Activated T-helper 1 cell treated with anti-CD3 and anti-CD28 coated beads, Interleukin-12 subunit alpha, Interleukin-12 subunit beta, Interleukin-2, Interleukin-4 antibody, amounts not matched to agents 30 ng/mL and 10 ng/mL and 1 ng/mL, durations not matched to agents 14 hours and 24 hours and 36 hours (primary cell): ENCODE data around the gene JPH4. TPM values are rescaled to one million over a fixed set of nuclear protein-coding genes. Genes with fewer than 3 reads are reported as not detected.

ENCODE experiments used
- DNase-seq: peaks from one replicate; pipeline ENCODE4 v3.0.0; 2021; ENCODE audit warnings: low spot score
- H3K27ac Mint-ChIP-seq: one replicate; pipeline ENCODE4 v1.8.0; 2021; ENCODE audit warnings: mild to moderate bottlenecking, mixed read lengths
- H3K27me3 Mint-ChIP-seq: one replicate; pipeline ENCODE4 v1.8.0; 2022; ENCODE audit warnings: mild to moderate bottlenecking, moderate library complexity, mixed read lengths; ENCODE audit not compliant: insufficient read depth
- H3K36me3 Mint-ChIP-seq: one replicate; pipeline ENCODE4 v1.8.0; 2021; ENCODE audit warnings: low read depth, mixed read lengths
- H3K4me1 Mint-ChIP-seq: one replicate; pipeline ENCODE4 v1.8.0; 2021; ENCODE audit warnings: low read depth, mixed read lengths
- H3K4me3 Mint-ChIP-seq: one replicate; pipeline ENCODE4 v1.8.0; 2021; ENCODE audit warnings: mild to moderate bottlenecking, moderate library complexity, mixed read lengths
- H3K9me3 Mint-ChIP-seq: one replicate; pipeline ENCODE4 v1.8.0; 2021; ENCODE audit warnings: mixed read lengths
- intact Hi-C: fragments of 100-400 bp; cut with micrococcal nuclease; formaldehyde crosslinking; loops from one replicate; pipeline ENCODE4 v1.15.1; 2024
- total RNA-seq: library from RNA; stranded (reverse); gene quantifications from 2 replicates; pipeline ENCODE4 v1.2.3, GENCODE V29; 2022

JPH4 gene
- 0.05 TPM in 1 of 2 replicates, not detected in the other for total RNA-seq

GRCh38 chr14:23578560-23579310 is at the start of gene JPH4:
Gene JPH4 (minus strand): TSS chr14:23578790. CDS start chr14:23577453, 1,337 bp downstream.
- Mint-ChIP-seq H3K4me1 (peaks cover 8% of the 10 kb centered on the region), H3K36me3 (no peaks in the 10 kb centered on the region), H3K27me3 (peaks cover 41% of the 10 kb centered on the region), H3K27ac (no peak within 1 kb of the TSS), H3K9me3 (no peaks in the 10 kb centered on the region), H3K4me3 (no peak within 1 kb of the TSS)
- intact Hi-C loops, result no loop called here
- DNase-seq, result no peak

DNA sequence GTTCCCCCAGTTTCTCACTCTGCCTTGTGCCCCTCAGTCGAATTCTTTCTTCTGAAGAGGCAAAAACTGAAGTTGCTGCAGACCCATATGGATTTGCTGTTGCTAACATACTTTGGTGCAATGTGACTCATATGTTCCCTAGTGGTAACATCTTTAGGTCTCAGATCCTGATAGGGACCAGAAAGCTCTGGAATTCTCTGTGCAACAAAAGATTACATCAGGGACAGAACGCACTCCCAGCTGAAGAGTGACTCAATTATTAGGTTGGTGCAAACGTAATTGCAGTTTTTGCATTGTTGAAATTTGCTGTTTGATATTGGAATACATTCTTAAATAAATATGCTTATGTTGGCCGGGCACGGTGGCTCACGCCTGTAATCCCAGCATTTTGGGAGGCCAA is 49.4 kb upstream of the JPH4 start:
- Mint-ChIP-seq H3K27ac (no peak overlapping the region), H3K4me3 (no peak overlapping the region), H3K36me3 (no peaks in the 10 kb centered on the region), H3K4me1 (peaks cover 16% of the 10 kb centered on the region), H3K9me3 (peaks cover 14% of the 10 kb centered on the region), H3K27me3 (peaks cover 2% of the 10 kb centered on the region)
- intact Hi-C loops, result no loop called here
- no peak for DNase-seq

- DNase-seq, result no peak
- Mint-ChIP-seq H3K4me3 (no peak overlapping the region), H3K36me3 (no peaks in the 10 kb centered on the region), H3K27me3 (peaks cover 2% of the 10 kb centered on the region), H3K4me1 (peaks cover 11% of the 10 kb centered on the region), H3K9me3 (peaks cover 14% of the 10 kb centered on the region), H3K27ac (no peak overlapping the region)
- intact Hi-C loops, result no loop called here
Observed at GRCh38 chr14:23626946-23627345, 48.4 kb upstream of the JPH4 start.

DNA sequence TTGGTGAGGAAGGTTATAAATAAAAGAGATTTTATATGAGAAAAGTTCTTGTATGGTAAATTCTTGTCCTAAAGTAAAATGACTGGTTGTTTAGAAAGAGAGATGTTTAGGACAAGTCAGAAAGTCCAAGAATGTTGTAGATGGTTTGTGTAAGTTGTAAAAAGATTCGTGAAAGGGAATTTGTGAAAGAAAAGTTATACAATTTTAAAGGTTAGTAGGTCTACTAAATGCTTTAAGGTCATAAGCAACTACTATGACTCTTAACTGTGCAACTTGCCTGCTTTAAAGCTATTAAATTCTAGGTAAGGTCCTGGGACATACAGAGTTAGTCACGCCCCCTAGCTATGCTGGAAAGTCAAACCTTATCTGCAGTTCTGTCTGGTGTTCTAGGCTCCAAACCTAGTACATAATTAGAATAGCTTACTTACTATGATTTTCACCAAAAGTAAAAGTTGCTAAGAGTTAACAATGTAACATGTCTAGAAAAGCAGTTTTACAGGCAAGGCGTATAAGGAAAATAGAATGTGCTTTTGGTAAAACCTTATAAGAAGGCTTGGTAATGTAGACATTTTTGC is 46.3 kb upstream of the JPH4 start:
- Mint-ChIP-seq H3K27me3 (no peaks in the 10 kb centered on the region), H3K9me3 (peaks cover 14% of the 10 kb centered on the region), H3K4me1 (peaks cover 3% of the 10 kb centered on the region)

GRCh38 chr14:23623962-23624361 is 45.4 kb upstream of the JPH4 start:
- intact Hi-C loops, result no loop called here
- peaks cover 14% of the 10 kb centered on the region for H3K9me3 Mint-ChIP-seq
- no peaks in the 10 kb centered on the region for H3K36me3 Mint-ChIP-seq

More for the DNA sequence above, 46.3 kb upstream of the JPH4 start:
- H3K4me3 Mint-ChIP-seq, result no peak overlapping the region
- DNase-seq, result no peak
- intact Hi-C loops, result no loop called here
- no peak overlapping the region for H3K27ac Mint-ChIP-seq
- H3K36me3 Mint-ChIP-seq, result no peaks in the 10 kb centered on the region

DNA sequence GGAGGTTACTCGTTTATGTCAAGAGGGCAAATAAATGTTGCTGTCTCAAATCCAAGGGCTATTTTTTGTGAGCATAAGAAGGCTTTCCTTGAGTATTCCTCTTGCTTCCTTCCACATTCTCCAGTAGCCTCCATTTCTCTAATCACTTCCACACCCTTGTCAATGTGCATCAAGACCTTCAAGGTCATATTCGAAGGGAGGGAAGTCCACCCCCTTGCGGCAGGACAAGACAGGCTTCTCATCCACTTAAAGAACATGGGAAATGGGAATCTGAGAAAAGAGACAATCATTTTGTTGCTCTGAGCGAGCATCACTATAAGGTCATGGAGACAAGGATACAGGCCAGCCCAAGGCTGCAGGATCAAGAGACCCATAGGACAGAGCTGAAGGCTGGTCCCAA is 44.4 kb upstream of the JPH4 start:
- peaks cover 14% of the 10 kb centered on the region for H3K9me3 Mint-ChIP-seq
- no peak overlapping the region for H3K4me3 Mint-ChIP-seq
- intact Hi-C loops, result no loop called here
- H3K4me1 Mint-ChIP-seq, result peaks cover 4% of the 10 kb centered on the region
- no peak overlapping the region for H3K27ac Mint-ChIP-seq
- DNase-seq, result no peak
- no peaks in the 10 kb centered on the region for H3K36me3 Mint-ChIP-seq
- peaks cover 9% of the 10 kb centered on the region for H3K27me3 Mint-ChIP-seq

More at GRCh38 chr14:23623962-23624361, 45.4 kb upstream of the JPH4 start:
- H3K27me3 Mint-ChIP-seq, result peaks cover 3% of the 10 kb centered on the region
- no peaks in the 10 kb centered on the region for H3K4me1 Mint-ChIP-seq
- no peak for DNase-seq
- no peak overlapping the region for H3K27ac Mint-ChIP-seq
- H3K4me3 Mint-ChIP-seq, result no peak overlapping the region

GRCh38 chr14:23621932-23622730 is 43.5 kb upstream of the JPH4 start:
- Mint-ChIP-seq H3K9me3 (peaks cover 14% of the 10 kb centered on the region), H3K36me3 (no peaks in the 10 kb centered on the region), H3K27me3 (peaks cover 9% of the 10 kb centered on the region), H3K4me1 (peaks cover 4% of the 10 kb centered on the region), H3K4me3 (no peak overlapping the region), H3K27ac (no peak overlapping the region)
- intact Hi-C loops, result no loop called here
- no peak for DNase-seq

DNA sequence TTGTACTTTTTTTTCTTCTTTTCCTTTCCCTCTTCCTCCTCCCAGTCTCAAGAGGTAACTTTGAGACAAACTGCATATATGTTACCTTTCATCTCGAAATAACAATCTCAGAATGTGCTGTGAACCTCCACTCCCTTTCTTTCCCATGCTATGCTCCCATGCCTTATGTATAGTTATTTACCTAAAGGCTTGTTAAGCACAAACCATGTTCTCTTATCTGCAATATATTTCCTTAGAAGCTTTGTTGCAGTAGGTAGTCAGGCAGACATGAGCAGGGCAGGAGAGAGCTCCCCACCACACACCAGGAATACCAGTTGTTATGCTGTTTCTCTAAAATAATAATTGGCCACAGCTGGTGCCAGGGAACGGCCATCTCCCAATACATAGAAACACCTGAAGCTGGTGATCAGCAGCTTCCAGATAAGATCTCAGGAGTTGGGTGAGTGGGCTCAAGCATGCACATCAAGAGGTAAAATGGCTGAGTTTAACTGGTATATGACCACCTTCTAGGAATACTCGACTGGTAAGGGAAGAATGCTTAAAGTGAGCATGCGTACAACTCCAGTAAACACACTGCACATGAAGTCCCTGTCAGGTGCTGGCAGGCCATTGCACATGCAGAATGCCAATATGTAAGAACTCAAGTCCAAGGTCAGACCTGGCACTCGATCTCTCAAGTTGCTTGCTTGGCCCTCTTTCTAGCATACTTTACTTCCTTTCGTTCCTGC is 42.8 kb upstream of the JPH4 start:
- Mint-ChIP-seq H3K27me3 (peaks cover 9% of the 10 kb centered on the region), H3K4me3 (no peak overlapping the region), H3K9me3 (peaks cover 14% of the 10 kb centered on the region), H3K4me1 (peaks cover 4% of the 10 kb centered on the region), H3K36me3 (no peaks in the 10 kb centered on the region), H3K27ac (no peak overlapping the region)
- DNase-seq, result no peak
- intact Hi-C loops, result no loop called here

GRCh38 chr14:23620177-23620702 is 41.6 kb upstream of the JPH4 start:
- Mint-ChIP-seq H3K36me3 (no peaks in the 10 kb centered on the region), H3K9me3 (peaks cover 11% of the 10 kb centered on the region), H3K27me3 (peaks cover 9% of the 10 kb centered on the region), H3K4me3 (no peak overlapping the region), H3K27ac (no peak overlapping the region), H3K4me1 (peaks cover 4% of the 10 kb centered on the region)
- DNase-seq, result no peak
- intact Hi-C loops, result no loop called here

GRCh38 chr14:23618415-23618988 is 39.9 kb upstream of the JPH4 start:
- Mint-ChIP-seq H3K9me3 (no peaks in the 10 kb centered on the region), H3K4me3 (no peak overlapping the region), H3K27me3 (peaks cover 9% of the 10 kb centered on the region), H3K27ac (no peak overlapping the region), H3K36me3 (no peaks in the 10 kb centered on the region), H3K4me1 (peaks cover 4% of the 10 kb centered on the region)
- intact Hi-C loops, result no loop called here
- no peak for DNase-seq

DNA sequence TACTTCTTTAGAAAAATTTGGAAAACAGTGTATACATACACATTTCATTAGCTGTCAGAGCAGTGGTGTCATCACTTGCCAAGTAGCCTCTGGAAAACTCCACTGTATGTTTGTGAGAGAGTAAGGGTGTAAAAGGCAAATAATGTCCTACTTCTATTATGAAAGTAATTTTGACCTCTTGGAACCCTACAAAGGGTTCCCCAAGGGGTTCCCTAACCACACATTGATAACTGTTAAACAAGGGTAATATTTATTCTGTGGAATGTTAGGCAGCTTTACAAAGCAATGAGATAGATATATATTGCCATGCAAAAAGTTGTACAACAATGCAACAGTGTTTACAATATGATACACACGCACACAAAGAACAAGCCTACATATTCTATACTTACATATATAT is 38.9 kb upstream of the JPH4 start:
- no peak overlapping the region for H3K4me3 Mint-ChIP-seq
- peaks cover 4% of the 10 kb centered on the region for H3K4me1 Mint-ChIP-seq
- no peaks in the 10 kb centered on the region for H3K9me3 Mint-ChIP-seq
- no peak for DNase-seq
- H3K36me3 Mint-ChIP-seq, result no peaks in the 10 kb centered on the region
- intact Hi-C loops, result no loop called here
- peaks cover 9% of the 10 kb centered on the region for H3K27me3 Mint-ChIP-seq
- no peak overlapping the region for H3K27ac Mint-ChIP-seq

- no peak overlapping the region for H3K27ac Mint-ChIP-seq
- peaks cover 9% of the 10 kb centered on the region for H3K4me1 Mint-ChIP-seq
- no peak overlapping the region for H3K4me3 Mint-ChIP-seq
- no peak for DNase-seq
- intact Hi-C loops, result no loop called here
- no peaks in the 10 kb centered on the region for H3K9me3 Mint-ChIP-seq
- peaks cover 9% of the 10 kb centered on the region for H3K27me3 Mint-ChIP-seq
- no peaks in the 10 kb centered on the region for H3K36me3 Mint-ChIP-seq
Observed at GRCh38 chr14:23615856-23616255, 37.3 kb upstream of the JPH4 start.
